DLD1 (cell line): ENCODE data around the gene PLAGL2.
"Not testable (repeated sequence)": the region's sequence is repeated elsewhere in the genome, so short reads cannot be mapped to it uniquely, and the experiment has no call there.

Experiments used
- in situ Hi-C: cut with HindIII; loops from 2 replicates; pipeline ENCODE4 v1.10.0; 2017; ENCODE audit warnings: low sequenced_read_pairs

PLAGL2 gene

GRCh38 chr20:32184961-32185603 lies 22.5 kb downstream of the PLAGL2 start:
- in situ Hi-C loops, result no loop called here

- in situ Hi-C loops, result no loop called here
These were observed 23.5 kb downstream of the PLAGL2 start for GRCh38 chr20:32183947-32184635.

GRCh38 chr20:32181606-32182005 lies 25.9 kb downstream of the PLAGL2 start:
- in situ Hi-C loops, result no loop called here

- in situ Hi-C loops, result no loop called here
These were observed 27.6 kb downstream of the PLAGL2 start for GRCh38 chr20:32179934-32180333.

- in situ Hi-C loops, result no loop called here
These were observed 28.0 kb downstream of the PLAGL2 start for GRCh38 chr20:32179515-32179914.

GRCh38 chr20:32177696-32178095 lies 29.8 kb downstream of the PLAGL2 start:
- in situ Hi-C loops, result not testable (repeated sequence)

- in situ Hi-C loops, result no loop called here
These were observed 39.2 kb downstream of the PLAGL2 start for GRCh38 chr20:32168184-32168910.

- in situ Hi-C loops, result no loop called here
These were observed 40.0 kb downstream of the PLAGL2 start for GRCh38 chr20:32167552-32167951.

GRCh38 chr20:32165836-32166545 lies 41.6 kb downstream of the PLAGL2 start:
- in situ Hi-C loops, result no loop called here

- in situ Hi-C loops, result no loop called here
These were observed 42.4 kb downstream of the PLAGL2 start for GRCh38 chr20:32164984-32165735.

- in situ Hi-C loops, result no loop called here
These were observed 43.6 kb downstream of the PLAGL2 start for GRCh38 chr20:32163951-32164350.

- in situ Hi-C loops, result no loop called here
These were observed 45.2 kb downstream of the PLAGL2 start for GRCh38 chr20:32162351-32162750.

- in situ Hi-C loops, result no loop called here
These were observed 47.2 kb downstream of the PLAGL2 start for GRCh38 chr20:32160341-32160740.

GRCh38 chr20:32159766-32160221 lies 47.7 kb downstream of the PLAGL2 start:
- in situ Hi-C loops, result no loop called here

GRCh38 chr20:32158943-32159660 lies 48.4 kb downstream of the PLAGL2 start:
- in situ Hi-C loops, result no loop called here

- in situ Hi-C loops, result no loop called here
These were observed 49.2 kb downstream of the PLAGL2 start for GRCh38 chr20:32158351-32158750.

- in situ Hi-C loops, result no loop called here
These were observed 49.9 kb downstream of the PLAGL2 start for GRCh38 chr20:32157611-32158010.

GRCh38 chr20:32155017-32155981 lies 52.2 kb downstream of the PLAGL2 start:
- in situ Hi-C loops, result no loop called here

GRCh38 chr20:32153771-32154170 lies 53.8 kb downstream of the PLAGL2 start:
- in situ Hi-C loops, result no loop called here
